Stimulated activated CD4-positive, alpha-beta T cell treated with anti-CD3 and anti-CD28 coated beads, Interleukin-2, amount 100 ng/mL, for 24 hours (primary cell): ENCODE measurements around the gene RPP40.
"Not testable (repeated sequence)": the region's sequence is repeated elsewhere in the genome, so short reads cannot be mapped to it uniquely, and the experiment has no call there.

Experiments
- DNase-seq, 2 donors: peaks; one replicate each; pipeline ENCODE4 v3.0.0-alpha.2; 2020

Gene RPP40

DNA sequence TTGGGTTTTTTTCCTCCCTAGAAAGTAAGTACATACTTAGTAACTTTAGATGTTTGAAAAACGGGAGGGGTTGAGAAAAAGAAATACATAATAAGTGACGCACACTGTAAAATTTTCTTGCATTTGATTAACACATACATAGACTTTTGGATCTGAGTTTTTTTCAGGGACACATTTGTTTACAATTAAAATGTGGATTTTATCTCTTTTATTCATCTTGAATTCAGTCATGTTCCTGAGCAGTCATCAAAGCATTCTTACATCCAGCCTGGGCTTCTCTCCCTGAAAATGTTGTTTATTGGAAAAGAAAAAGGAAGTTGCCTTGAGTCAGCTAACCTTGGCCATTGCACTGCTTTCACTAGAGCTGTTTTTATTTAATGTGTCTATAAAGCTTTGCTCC, 8.7 kb upstream of the RPP40 start:
- DNase-seq: no peak

DNA sequence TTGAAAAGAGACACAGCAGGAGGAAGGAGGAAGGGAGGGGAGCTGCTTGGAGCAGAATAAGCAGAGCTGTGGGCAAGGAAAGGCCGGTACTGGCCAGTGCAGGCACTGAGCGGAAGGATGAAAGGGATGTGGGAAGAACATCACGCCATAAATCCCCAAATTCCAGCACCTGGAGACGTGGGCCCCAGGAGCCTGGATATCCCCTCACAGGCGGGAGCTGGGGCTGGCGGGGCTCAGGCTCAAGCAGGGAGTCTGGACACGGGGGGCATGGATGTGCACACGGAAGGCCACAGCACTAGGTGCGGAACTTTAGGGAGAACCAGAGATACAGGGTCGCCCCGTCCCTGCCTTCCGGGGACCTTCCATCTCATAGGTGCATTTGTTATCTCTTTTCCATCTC, 7.5 kb upstream of the RPP40 start:
- no peak for DNase-seq

DNA sequence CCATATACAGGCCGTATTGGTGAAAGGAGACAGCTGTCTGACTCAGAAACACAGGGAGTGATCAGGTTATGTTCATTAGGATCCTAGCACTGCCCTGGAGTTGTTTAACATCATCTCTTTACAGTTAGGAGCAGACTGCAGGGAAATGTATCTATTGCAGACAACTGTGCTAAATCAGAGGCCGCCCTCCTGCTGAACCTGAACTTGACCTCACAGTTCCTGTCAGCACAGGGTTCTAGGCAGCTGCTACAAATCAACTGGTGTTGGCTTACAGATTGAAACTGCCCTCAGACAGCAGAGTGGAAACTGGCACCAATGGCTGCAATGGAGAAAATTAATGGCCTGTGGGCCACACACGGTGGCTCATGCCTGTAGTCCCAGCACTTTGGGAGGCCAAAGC, 3.7 kb upstream of the RPP40 start:
- DNase-seq: no peak

DNA sequence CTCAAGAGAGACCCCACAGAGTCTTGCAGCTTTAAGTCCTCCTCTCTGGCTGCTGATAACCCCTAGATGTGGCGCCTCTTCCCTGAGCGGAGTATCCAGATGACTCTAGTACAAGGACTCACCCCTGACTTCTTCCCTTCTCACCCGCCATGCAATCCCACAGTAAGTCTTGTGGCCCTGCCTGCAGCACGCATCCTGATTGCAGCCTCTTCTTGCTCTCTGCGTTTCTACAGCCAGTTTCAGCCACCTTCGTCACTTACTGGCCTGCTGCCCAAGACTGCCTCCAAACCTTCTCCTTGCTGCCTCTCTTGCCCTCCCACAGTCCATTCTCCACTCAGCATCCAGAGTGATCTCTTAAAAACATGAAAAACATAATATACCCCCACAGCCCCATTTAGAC, 2.4 kb upstream of the RPP40 start:
- no peak for DNase-seq

DNA sequence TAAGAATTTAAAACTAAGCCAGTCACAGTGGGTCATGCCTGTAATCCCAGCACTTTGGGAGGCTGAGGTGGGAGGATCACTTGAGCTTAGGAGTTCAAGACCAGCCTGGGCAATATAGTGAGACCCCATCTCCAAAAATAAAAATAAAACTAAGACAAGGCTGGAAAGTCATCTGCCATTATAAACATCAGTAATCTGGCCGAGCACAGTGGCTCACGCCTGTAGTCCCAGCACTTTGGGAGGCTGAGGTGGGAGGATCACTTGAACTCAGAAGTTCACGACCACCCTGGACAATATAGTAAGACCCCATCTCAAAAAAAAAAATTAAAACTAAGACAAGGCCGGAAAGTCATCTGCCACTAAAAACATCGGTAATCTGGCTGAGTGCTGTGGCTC, 1.2 kb upstream of the RPP40 start:
- not testable (repeated sequence) for DNase-seq

DNA sequence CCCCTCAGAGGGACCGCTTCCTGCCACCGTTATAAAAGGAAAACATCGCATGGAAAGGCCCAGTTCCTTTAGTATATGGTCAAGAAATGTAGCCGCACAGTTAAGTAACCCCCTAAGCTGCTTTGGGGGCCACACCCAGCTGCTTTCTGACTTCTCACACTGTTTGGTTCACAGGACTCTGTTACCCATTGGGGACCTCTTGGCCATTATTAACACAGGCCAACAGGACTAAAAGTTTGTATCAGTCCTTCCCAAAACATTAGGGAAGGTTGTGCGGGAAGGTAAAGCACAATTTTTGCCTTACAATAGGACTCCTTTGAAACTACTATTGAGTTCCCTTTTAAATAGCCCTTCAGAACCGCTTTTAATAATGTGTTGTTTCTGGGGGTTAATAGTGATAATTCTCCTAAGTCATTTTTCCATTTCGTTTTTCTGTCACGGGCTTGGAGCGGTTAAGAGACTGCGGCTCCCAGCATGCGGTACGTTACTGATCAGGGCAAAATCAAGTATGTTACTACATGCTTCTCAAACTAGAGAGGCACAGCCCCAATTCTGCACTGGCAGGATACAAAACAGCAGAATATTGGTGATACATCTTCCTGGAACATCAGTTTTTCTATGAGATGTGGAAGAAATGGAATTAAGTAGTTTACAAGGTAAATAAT, 668 bp upstream of the RPP40 start:
- no peak for DNase-seq

DNA sequence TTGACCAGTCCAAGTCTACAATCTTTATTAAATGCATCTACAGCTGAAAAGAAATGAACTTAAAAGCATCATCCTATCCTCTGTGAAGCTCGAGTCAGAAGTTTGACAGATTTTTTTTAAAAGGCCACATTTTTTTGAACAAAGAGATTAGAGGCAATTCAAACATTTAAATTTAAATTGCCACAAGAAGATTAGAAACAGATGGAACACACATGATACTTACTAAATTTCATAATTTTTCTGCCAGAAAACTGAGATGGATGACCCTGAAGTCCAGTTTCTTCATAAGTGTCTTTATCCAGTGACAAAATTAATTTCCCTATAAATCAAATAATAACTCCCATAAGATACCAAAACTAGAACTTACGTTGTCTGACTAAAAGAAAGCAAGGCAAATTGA, 4.3 kb downstream of the RPP40 start:
- DNase-seq: no peak

DNA sequence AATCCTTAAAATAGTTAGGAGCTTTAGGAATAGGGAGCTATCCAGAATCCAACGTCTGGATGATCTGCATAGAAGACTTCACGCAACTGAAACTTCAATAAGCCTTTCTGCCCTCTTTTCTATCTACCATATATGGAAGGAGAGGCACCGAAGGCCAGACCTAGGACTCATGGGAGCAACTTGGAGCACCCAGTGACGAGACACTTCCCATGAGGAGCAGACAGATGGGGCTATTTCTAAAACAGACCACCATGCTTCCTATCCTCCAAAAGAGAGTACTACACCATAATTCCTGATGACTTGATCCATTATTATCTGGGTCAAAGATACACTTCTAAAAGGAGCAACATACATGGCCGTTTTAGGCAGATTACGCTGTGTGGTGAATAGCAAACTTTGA, 6.0 kb downstream of the RPP40 start:
- DNase-seq: no peak

DNA sequence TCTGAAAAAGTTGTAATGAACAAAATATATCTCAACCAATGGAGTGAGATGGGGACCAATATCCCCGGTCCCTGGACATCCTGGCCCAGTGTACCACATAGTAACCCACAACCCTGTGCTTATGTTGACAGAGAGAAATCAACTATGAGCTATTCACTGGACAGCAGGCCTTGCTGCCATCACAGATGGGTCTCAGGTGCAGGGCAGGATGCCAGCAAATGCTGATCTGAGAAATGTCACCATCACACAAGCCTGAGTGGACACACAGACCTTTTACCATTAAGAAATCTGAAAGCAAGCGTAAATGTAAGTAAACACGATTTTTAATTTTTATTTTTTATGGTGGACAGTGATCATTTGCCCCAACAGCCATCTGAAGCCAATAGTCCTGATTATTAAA, 9.1 kb downstream of the RPP40 start:
- DNase-seq: no peak

DNA sequence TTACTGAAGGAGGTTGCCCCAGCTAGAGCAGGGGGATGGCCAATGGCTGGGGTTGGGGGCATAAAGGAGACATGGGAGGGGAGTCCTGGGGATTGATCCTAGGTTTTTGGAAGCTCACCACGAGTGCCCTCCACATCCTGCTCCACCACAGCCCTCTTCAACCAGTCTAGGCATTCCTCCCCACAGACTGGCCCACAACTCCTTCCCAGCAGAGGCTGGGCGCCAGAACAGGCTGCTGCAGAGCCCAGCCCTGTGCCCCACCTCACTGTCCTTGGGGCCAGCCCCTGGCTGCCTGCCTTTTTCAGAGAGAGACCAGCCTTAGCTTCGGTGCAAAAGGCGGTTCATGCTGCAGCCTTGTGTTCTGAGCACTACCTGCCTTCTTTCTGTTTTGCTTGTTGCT, 16.4 kb downstream of the RPP40 start:
- no peak for DNase-seq

DNA sequence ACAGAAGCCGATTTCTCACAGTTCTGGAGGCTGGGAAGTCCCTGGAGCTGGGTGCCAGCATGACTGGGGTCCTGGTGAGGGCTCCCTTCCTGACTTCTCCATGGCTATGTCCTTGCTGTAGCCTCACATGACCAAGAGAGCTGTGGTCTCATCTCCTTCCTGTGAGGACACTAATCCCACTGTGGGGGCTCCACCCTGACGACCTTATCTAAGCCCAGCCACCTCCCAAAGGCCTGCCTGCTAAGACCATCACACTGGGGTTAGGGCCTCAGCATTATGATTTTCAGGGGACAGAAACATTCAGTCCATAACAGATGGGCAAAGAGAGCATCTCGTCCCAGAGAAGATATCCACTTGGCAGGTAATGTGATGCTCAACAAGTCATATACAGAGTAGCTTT, 16.8 kb downstream of the RPP40 start:
- no peak for DNase-seq

DNA sequence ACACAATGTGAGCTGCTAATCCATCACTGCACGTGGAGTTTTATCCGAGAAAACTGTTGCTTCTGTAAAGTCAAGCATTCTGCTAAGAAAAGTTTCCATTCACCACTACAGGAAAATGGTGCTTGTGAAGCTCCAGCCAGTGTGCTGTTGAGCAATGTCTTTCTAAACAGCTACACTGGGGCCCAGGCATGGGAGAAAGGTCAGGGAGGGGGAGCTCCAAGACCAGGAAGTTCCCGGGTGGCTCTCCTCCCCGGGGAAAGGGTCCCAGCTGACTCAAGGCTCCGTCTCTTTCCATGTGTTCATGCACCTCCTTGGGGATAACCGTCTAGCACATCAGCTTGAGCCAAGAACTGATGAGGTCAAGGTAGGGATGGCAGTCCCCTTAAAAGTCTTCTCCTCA, 20.5 kb downstream of the RPP40 start:
- no peak for DNase-seq

DNA sequence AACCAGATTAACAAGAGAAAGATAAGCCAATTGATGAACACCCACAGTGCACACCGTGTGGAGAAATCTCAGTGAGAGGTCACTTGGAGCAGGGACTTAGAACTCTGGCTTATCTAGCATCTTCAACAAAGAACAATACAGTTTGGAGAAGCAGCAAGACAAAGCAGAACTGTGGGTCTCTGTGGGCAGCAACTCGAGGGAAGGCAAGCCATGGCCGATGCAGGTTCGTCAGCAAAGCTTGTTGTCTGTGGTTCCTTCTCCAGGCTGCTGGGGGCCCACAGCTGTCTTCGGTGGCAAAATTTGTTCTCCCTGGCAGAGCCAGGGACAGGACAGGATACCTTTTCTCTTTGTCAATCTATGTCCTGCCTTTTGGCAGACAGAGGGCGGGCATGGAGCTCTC, 22.1 kb downstream of the RPP40 start:
- DNase-seq: no peak

DNA sequence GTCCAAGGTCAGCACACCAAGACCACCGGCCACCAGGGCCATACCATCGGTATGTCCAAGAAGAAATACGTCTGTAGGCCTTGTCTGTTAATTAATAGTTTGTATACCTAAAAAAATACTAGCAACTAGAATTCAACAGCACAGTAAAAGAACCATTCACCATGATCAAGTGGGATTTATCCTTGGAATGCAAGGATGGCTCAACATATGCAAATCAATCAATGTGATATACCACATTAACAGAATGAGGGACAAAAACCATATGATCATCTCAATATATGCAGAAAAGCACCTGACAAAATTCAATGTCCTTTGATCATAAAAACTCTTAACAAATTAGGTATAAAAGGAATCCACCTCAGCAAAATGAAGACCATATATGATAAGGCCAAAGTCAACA, 24.4 kb downstream of the RPP40 start:
- DNase-seq: no peak

DNA sequence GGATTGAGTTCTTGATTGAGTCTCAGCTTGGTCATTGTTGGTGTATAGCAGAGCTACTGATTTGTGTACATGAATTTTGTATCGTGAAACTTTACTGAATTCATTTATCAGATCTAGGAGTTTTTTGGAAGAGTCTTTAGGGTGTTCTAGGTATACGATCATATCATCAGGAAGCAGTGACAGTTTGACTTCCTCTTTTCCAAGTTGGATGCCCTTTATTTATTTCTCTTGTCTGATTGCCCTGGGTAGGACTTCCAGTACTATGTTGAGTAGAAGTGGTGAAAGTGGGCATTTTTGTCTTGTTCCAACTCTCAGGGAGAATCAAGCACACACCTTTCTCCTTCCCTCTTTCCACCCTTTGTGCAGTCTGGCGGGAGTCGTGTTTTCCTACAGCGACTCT, 26.4 kb downstream of the RPP40 start:
- no peak for DNase-seq

DNA sequence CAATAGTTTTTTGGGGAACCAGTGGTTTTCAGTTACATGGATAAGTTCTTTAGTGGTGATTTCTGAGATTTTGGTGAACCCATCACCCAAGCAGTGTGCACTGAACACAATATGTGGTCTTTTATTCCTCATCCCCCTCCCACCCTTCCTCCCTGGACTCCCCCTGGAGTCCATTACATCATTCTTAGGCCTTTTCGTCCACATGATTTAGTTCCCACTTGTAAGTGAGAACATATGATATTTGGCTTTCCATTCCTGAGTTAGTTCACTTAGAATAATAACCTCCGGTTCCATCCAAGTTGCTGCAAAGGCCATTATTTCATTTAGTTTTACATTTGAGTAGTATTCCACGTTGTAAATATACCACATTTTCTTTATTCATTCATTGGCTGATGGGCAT, 28.3 kb downstream of the RPP40 start:
- DNase-seq: no peak

DNA sequence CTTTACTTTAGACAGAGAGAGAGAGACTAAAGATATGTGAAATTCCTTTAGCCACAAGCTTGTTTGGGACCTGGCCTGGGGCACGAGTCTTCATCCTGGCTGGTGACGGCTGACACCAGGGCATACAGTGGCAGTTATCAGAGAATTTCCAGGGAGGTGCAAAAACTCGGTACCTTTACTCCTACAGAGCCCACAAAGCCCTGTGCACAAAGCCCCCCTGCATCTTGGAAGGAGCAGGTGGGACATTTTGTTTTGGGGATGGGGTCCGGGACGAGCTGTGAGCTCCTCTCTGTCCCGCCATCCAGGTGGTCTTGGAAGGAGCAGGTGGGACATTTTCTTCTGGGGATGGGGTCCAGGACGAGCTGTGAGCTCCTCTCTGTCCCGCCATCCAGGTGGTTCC, 28.9 kb downstream of the RPP40 start:
- no peak for DNase-seq

DNA sequence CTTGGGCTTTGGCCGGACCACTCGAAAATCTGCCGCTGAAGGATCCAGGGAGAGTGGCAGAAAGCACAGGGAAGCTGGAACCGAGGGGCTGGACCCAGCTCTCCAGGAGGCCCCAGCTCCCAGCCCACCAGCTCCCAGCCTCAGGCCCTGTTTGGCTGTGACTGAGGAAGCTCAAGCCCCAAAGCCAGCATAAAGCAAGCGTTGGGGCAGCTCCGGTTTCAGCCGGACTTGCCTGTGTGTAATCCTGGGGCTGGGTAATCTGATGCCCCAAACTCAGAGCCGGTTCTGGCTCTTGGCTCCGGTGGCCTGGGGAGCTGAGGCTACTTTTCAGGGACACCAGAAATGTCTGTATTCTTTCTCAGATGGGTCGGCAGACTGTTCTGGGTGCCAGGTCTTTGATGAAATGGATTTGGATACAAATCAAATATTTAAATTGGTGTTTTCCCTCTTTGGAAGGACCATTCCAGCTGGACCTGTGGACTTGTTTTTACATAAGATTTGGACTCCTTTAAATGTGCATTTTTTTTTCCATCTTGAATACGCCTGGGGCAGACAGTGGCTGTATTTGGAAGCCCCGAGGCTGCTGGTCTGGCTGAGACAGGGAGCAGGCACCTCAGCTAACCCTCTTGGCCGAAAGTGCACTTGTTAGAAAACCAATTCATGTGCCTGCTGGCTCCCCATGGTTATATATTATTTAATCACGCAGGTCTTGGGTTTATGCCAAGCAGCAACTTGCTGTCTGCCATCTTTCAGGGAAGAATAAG, 29.7 kb downstream of the RPP40 start:
- no peak for DNase-seq

DNA sequence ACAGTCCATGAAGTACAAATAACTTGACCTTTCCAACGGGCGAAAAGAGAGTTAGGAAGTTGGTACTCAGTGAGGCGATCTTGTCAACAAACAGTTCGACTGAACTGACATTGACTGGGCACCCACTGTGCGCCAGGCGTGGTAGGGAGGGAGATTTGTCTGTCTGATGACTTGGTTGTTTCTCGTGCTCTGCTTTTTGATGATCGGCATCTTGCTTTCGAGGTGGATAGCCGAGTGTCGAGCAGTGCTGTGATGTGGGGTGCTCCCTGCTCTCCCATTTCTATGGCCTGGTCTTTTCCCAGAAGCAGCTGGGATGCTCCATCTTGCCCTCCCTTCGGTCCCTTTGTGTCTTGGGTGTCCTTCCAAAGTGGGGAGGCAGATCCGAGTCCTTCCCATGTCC, 30.4 kb downstream of the RPP40 start:
- DNase-seq: no peak

DNA sequence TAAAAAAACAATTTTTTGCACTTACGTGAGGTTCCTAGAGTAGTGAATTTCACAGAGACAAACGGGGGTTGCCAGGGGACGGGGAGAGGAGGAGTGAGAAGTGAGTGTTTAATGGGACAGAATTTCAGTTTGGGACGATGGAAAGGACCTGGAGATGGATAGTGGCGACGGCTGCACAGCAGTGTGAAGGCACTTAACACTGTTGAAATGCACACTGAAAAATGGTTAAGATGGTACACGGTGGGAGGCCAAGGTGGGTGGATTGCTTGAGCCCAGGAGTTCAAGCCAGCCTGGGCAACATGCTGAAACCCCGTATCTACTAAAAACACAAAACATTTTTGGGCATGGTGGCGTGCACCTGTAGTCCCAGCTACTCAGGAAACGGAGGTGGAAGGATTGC, 31.4 kb downstream of the RPP40 start:
- no peak for DNase-seq

DNA sequence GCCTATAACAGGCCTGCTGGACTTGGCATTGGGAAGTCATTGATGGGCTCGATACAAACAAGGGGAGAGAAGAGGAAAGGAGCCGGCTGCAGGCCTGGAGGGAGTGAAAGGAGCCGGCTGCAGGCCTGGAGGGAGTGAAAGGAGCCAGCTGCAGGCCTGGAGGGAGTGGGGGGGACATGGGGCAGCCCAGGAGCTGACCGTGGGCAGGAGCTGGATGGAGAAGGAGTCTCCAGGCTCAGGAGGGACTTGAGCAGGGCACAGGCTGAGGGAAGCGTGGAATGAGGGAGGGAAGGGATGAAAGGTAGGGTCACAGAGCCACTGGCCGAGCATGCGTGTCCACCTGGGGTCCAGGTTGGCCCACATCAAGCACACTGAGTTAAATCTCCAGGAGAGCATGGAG, 32.0 kb downstream of the RPP40 start:
- DNase-seq: no peak

DNA sequence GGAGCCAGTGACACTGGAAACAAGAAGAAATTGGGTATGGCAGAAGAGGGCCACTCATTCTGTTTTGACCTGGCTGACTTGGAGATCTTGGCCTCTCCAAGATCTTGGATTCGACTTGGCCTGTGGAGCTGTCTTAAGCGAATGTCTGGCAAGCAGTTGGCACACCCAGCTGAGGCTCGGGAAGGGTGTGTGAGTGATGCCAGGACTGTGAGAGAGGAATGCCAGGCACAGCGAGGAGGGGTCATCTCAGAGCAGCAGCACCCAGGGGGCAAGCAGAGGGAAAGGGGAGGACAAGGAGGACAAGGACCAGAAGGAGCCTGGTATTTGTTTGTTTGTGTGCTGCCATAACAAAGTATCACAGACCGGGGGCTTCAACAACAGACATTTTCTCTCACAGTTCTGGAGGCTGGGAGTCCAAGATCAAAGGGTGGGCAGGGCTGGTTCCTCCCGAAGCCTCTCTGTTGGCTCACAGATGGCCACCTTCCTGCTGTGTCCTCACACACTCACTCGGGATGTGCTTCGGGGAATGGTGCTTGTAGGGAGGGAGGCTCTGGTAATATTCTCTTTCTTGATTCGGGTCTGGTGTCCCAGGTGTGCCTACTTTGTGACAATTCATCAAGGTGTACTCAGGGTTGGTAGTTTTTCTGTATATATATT, 33.0 kb downstream of the RPP40 start:
- no peak for DNase-seq

DNA sequence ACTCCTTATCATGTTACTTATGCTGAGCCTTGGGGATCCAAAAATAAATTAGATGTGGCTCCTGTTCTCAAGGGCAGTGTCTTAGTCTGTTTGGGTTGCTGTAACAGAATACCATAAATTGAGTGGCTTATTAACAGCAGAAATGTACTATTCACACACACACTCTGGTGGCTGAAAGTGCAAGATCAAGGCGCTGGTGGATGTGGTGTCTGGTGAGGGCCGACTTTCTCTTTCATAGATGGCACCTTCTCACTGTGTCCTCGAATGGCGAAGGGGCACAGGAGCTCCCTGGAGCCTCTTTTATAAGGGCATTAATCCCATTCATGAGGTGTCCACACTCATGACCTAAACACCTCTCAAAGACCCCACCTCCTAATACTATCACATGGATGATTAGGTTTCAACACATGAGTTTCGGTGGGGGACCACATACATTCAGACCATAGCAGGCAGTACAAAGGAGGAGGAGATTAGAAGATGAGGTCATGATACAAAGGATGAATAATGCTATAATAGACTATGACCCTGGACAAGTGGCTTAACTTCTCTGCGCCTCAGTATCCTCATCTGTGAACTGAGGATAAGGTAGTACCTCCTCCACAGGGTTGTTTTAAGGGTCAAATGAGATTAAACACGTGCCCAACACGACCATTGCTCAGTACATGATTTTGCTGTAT, 34.1 kb downstream of the RPP40 start:
- no peak for DNase-seq
